Activated B cell treated with CpG ODN at 0.5 μM for 24 hours (primary cell): ENCODE data around the gene HEXIM1. TPM values are rescaled to one million over a fixed set of nuclear protein-coding genes. Genes with fewer than 3 reads are reported as not detected.

Source experiments
- ATAC-seq: fragments of 200-7000 bp; cut with Tn5 transposase; one replicate; pipeline ENCODE4 v1.10.0; 2021; ENCODE audit warnings: low read depth, mild to moderate bottlenecking, moderate library complexity
- CTCF ChIA-PET: fragments of 350-600 bp; sonication (Branson Sonifier 250); formaldehyde crosslinking; loops from one replicate; lab custom pipeline; 2021; ENCODE audit warnings: antibody characterized with exemption; lab: Charles Lee
- POLR2A ChIA-PET: fragments of 350-600 bp; sonication (Branson Sonifier 250); formaldehyde crosslinking; loops from one replicate; lab custom pipeline; 2021; ENCODE audit warnings: antibody characterized with exemption; lab: Charles Lee
- DNase-seq: peaks from one replicate; pipeline ENCODE4 v3.0.0; 2022
- H3K27ac Mint-ChIP-seq: one replicate; pipeline ENCODE4 v1.8.0; 2020; ENCODE audit warnings: mixed read lengths
- H3K27me3 Mint-ChIP-seq: one replicate; pipeline ENCODE4 v1.8.0; 2021; ENCODE audit warnings: mixed read lengths
- H3K36me3 Mint-ChIP-seq: one replicate; pipeline ENCODE4 v1.8.0; 2021; ENCODE audit warnings: low read depth, mixed read lengths
- H3K4me1 Mint-ChIP-seq: one replicate; pipeline ENCODE4 v1.8.0; 2021; ENCODE audit warnings: mixed read lengths
- H3K4me3 Mint-ChIP-seq: one replicate; pipeline ENCODE4 v1.8.0; 2020; ENCODE audit warnings: mild to moderate bottlenecking, mixed read lengths
- H3K9me3 Mint-ChIP-seq: one replicate; pipeline ENCODE4 v1.8.0; 2020; ENCODE audit warnings: mixed read lengths
- intact Hi-C: fragments of 100-400 bp; cut with micrococcal nuclease; formaldehyde crosslinking; loops from one replicate; pipeline ENCODE4 v1.15.1; 2024
- total RNA-seq: library from RNA; stranded (reverse); gene quantifications from 2 replicates; pipeline ENCODE4 v1.2.3, GENCODE V29; 2022
- TF ChIP-seq, protein P1 (sequence below): fragments of 200-600 bp; IDR thresholded peaks from one replicate; pipeline ENCODE4 v1.8.0; 2022; ENCODE audit warnings: antibody characterized with exemption, mild to moderate bottlenecking

Gene HEXIM1
- total RNA-seq, 1 donor from 2014 or later: 21.5 TPM

DNA sequence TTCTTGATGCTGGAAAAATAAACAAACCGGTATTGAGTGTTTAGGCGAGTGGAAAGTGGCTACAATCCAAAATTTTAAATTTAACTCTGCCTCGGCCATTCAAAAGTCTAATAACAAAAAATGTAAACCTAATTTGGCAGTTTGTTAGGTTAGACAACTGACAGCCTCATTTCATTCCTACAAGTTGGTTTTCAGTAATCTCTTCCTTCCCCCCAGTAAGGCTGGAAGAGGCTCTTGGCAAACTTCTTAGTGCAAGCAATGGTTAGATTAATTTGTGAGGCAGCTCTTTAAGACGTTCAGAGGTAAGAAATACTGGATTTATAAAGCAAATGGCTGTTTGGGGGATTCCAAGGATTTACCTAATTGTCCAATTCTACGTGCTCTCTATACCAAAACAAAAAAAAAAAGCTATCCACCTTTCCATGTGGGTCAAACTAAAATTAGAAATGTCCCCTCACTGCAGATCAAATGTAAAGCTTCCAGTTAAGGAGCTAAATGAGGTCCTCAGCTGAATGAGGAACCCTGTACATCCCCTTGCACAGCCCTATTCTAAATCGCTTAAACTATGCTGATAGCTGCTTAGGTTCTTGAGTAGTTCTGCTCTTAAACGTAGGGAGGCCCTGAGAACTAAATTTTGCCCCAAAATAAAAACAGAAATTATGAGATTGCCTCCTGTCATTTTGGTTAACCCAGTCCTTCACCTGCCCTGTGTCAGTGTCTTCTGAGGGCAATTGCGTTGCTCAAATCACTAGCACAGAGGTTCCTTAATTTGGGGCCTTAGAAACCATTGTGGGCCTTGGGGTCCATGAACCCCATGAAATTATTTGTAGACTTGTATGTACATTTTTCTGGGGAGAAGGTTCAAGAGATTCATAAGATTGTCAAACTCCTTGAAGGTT lies 2.9 kb downstream of the HEXIM1 start:
- DNase-seq: no peak
- Mint-ChIP-seq H3K27me3 (no peaks in the 10 kb centered on the region), H3K9me3 (no peaks in the 10 kb centered on the region), H3K27ac (peak overlapping the region; percentile 79), H3K4me3 (peak overlapping the region; percentile 76), H3K4me1 (peaks cover 55% of the 10 kb centered on the region), H3K36me3 (peaks cover 23% of the 10 kb centered on the region)
- ATAC-seq: no peak
- intact Hi-C loops: no loop called here
- TF ChIP-seq, protein P1, sequence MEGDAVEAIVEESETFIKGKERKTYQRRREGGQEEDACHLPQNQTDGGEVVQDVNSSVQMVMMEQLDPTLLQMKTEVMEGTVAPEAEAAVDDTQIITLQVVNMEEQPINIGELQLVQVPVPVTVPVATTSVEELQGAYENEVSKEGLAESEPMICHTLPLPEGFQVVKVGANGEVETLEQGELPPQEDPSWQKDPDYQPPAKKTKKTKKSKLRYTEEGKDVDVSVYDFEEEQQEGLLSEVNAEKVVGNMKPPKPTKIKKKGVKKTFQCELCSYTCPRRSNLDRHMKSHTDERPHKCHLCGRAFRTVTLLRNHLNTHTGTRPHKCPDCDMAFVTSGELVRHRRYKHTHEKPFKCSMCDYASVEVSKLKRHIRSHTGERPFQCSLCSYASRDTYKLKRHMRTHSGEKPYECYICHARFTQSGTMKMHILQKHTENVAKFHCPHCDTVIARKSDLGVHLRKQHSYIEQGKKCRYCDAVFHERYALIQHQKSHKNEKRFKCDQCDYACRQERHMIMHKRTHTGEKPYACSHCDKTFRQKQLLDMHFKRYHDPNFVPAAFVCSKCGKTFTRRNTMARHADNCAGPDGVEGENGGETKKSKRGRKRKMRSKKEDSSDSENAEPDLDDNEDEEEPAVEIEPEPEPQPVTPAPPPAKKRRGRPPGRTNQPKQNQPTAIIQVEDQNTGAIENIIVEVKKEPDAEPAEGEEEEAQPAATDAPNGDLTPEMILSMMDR: no peak
- POLR2A ChIA-PET: interaction anchor here (0.6 to 8.7 kb wide), 18 partner anchors 10 to 256 kb away, joined by 3 to 703 read pairs (median 4); partner anchors contain the start of genes ACBD4, FMNL1, HEXIM2 and MAP3K14
- CTCF ChIA-PET: interaction anchor here (0.6 to 6.3 kb wide), 8 partner anchors 10 to 88 kb away, joined by 4 to 167 read pairs (median 12); partner anchors contain the start of genes ACBD4, HEXIM2 and PLCD3

DNA sequence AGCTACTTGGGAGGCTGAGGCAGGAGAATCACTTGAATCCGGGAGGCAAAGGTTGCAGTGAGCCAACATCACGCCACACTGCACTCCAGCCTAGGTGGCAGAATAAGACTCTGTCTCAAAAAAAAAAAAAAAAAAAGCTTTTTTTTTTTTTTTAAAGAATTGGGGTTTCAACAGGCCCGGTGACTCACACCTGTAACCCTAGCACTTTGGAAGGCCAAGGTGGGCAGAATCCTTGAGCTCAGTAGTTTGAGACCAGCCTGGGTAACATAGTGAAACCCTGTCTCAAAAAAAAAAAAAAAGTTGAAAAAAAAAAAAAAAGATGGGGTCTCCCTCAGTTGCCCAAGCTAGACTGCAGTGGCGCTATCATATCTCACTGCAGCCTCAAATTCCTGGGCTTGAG lies 6.8 kb downstream of the HEXIM1 start:
- Mint-ChIP-seq H3K4me1 (peaks cover 56% of the 10 kb centered on the region), H3K36me3 (peaks cover 26% of the 10 kb centered on the region), H3K27ac (no peak overlapping the region), H3K27me3 (no peaks in the 10 kb centered on the region), H3K4me3 (no peak overlapping the region), H3K9me3 (no peaks in the 10 kb centered on the region)
- intact Hi-C loops: no loop called here
- ATAC-seq (no peak), DNase-seq (no peak)
- TF ChIP-seq, protein P1: no peak
- POLR2A ChIA-PET: interaction anchor here (0.6 to 1.7 kb wide), 10 partner anchors 10 to 1930 kb away, joined by 3 to 9 read pairs (median 5); partner anchors contain the start of gene ACBD4
- CTCF ChIA-PET: interaction anchor here (0.9 to 1.2 kb wide), 2 partner anchors 20 to 42 kb away, joined by 5 to 7 read pairs; partner anchors contain the start of gene ACBD4

DNA sequence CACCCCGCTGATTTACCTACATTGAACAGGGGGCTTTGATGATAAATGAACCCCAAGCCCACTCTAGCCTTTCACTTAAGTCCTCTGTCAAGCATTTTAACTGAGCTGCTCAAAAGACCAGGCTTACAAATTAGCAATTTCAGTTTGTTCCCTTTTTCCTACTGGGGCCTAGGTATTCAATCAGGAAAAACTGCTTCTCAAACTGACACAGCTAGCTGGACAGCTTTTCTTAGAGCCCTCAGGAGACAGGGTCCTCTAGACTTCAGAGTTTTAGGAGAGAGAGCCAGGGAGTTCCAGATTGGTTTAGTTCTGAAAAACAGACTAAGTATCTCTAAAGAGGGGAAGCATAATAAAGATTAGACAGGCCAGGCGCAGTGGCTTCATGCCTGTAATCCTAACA lies 7.2 kb downstream of the HEXIM1 start:
- Mint-ChIP-seq H3K27me3 (no peaks in the 10 kb centered on the region), H3K36me3 (peaks cover 27% of the 10 kb centered on the region), H3K9me3 (no peaks in the 10 kb centered on the region), H3K4me1 (peaks cover 56% of the 10 kb centered on the region), H3K27ac (peak overlapping the region; percentile 56), H3K4me3 (no peak overlapping the region)
- DNase-seq: no peak
- POLR2A ChIA-PET: interaction anchor here (0.6 to 1.7 kb wide), 7 partner anchors 10 to 1930 kb away, joined by 3 to 9 read pairs (median 5); partner anchors contain the start of gene ACBD4
- intact Hi-C loops: no loop called here
- no peak for ATAC-seq
- TF ChIP-seq, protein P1: no peak
- CTCF ChIA-PET: interaction anchor here (0.9 to 1.2 kb wide), 2 partner anchors 20 to 42 kb away, joined by 5 to 7 read pairs; partner anchors contain the start of gene ACBD4

DNA sequence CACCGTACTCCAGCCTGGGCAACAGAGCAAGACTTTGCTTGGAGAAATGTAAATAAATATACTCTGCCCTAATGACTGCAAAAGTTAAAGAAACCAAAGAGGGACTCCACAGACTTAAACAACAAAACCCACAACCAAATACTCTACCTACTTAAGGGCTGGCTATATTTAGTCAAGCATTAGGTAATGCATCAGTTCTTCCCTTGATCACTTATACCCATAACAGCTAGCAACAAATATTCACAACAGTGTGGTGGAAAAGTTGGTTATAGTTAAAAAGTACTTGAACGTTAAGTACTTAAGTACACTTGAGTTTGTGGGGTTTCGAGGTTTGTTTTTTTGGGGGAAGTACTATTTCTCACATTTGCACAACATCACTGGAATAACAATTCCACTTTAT lies 8.0 kb downstream of the HEXIM1 start:
- intact Hi-C loops: no loop called here
- DNase-seq: no peak
- H3K9me3 Mint-ChIP-seq: no peaks in the 10 kb centered on the region
- peak overlapping the region; percentile 56 for H3K27ac Mint-ChIP-seq
- H3K4me3 Mint-ChIP-seq: no peak overlapping the region
- TF ChIP-seq, protein P1: no peak
- ChIA-PET POLR2A (interaction anchor here (0.6 to 1.7 kb wide), 5 partner anchors 8 to 236 kb away, joined by 3 to 11 read pairs (median 3); partner anchors contain the start of genes ACBD4 and HEXIM1), CTCF (interaction anchor here (1.1 kb wide), 1 partner anchor 21 kb away, joined by 7 read pairs; the partner anchor contains the start of gene ACBD4)
- H3K36me3 Mint-ChIP-seq: peaks cover 29% of the 10 kb centered on the region
- H3K4me1 Mint-ChIP-seq: peaks cover 48% of the 10 kb centered on the region
- H3K27me3 Mint-ChIP-seq: no peaks in the 10 kb centered on the region
- no peak for ATAC-seq
